C4-2B (cell line): ENCODE data around the gene B3GLCT.

Experiments
- ZFX ChIP-seq: fragments of 450-650 bp; IDR thresholded peaks from 2 replicates; pipeline ENCODE4 v1.6.1; 2017
- TF ChIP-seq, protein P1 (sequence below): fragments of 450-650 bp; conservative IDR thresholded peaks from 2 replicates; pipeline ENCODE4 v1.5.1; 2017; ENCODE audit warnings: mild to moderate bottlenecking

DNA sequence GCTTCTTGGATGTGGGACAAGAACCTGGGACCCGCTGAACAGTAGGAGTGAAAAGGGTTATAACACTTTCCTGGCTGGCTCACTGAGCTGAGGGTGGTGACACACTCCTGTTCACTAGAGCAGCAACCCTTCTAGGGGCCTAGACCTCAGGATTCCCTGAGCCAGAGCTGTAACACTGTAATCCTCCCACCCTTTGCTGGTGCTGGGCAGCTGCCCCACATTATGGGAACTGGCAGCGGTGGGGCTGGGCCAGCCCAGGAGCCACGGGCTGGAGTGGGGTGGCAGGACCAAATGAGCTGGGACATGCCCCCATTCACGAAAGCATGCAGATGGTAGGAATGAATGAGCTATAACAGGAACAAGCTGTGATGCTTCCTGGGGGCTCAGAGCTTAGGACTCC is 110.6 kb downstream of the B3GLCT start:
- TF ChIP-seq, protein P1, sequence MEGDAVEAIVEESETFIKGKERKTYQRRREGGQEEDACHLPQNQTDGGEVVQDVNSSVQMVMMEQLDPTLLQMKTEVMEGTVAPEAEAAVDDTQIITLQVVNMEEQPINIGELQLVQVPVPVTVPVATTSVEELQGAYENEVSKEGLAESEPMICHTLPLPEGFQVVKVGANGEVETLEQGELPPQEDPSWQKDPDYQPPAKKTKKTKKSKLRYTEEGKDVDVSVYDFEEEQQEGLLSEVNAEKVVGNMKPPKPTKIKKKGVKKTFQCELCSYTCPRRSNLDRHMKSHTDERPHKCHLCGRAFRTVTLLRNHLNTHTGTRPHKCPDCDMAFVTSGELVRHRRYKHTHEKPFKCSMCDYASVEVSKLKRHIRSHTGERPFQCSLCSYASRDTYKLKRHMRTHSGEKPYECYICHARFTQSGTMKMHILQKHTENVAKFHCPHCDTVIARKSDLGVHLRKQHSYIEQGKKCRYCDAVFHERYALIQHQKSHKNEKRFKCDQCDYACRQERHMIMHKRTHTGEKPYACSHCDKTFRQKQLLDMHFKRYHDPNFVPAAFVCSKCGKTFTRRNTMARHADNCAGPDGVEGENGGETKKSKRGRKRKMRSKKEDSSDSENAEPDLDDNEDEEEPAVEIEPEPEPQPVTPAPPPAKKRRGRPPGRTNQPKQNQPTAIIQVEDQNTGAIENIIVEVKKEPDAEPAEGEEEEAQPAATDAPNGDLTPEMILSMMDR, result no peak
- no peak for TF ChIP-seq ZFX
